K562 (cell line): ENCODE measurements around the gene TNFRSF18. TPM values are rescaled to one million over a fixed set of nuclear protein-coding genes. Genes with fewer than 3 reads are reported as not detected.

Experiments used
- ATAC-seq: fragments of 200-7000 bp; cut with Tn5 transposase; 3 replicates; pipeline ENCODE4 v1.9.1; 2020; ENCODE audit warnings: moderate library complexity
- BruUV-seq: library from RNA; stranded (reverse); fragments of 400-500 nt; replicated peaks from 2 replicates; lab custom pipeline; 2021; lab: Mats Ljungman, UMichigan
- CTCF ChIA-PET: fragments of 300-600 bp; formaldehyde crosslinking; extraction: SDS; loops from one replicate; lab custom pipeline; 2021; ENCODE audit warnings: low intra/inter-chr PET ratio; lab: Yijun Ruan, JAX
- POLR2A ChIA-PET: fragments of 300-600, 350-650 bp; sonication (Branson Sonifier 250); formaldehyde crosslinking; extraction: SDS; loops from one replicate; lab custom pipeline; 2021; ENCODE audit warnings: antibody characterized with exemption, inconsistent platforms; lab: Yijun Ruan, JAX
- DNase-seq, 4 experiments: peaks; one replicate each; pipeline versions ENCODE4 v3.0.0 to v3.0.0-alpha.2; 2011 to 2018; ENCODE audit warnings: low spot score in 3 of 4, mixed read lengths in 3 of 4; ENCODE audit errors: extremely low read depth in 1 of 4
- FAIRE-seq: peaks from 2 replicates; lab custom pipeline; 2011; peaks lifted over from hg19 to GRCh38; lab: Jason Lieb, UNC
- H2AFZ ChIP-seq: 2 replicates; pipeline ENCODE4 v1.6.0; 2011; ENCODE audit warnings: low read depth, low read length, control low read depth, inconsistent platforms
- H3K27ac ChIP-seq: fragments of 200-600 bp; 3 replicates; pipeline ENCODE4 v1.8.0; 2011; ENCODE audit warnings: low read depth, mild to moderate bottlenecking, control low read depth, inconsistent platforms, low read length, moderate library complexity, mixed read lengths; ENCODE audit errors: extremely low read depth
- H3K27me3 ChIP-seq, 2 experiments: fragments of 300-600 bp in 1 of 2; 2 replicates in 1 of 2; 3 replicates in 1 of 2; pipeline versions ENCODE4 v1.6.0 to v1.8.0; 2011; ENCODE audit warnings: inconsistent platforms in 2 of 2, low read length in 2 of 2, mild to moderate bottlenecking in 1 of 2, mixed read lengths in 1 of 2, moderate library complexity in 1 of 2; ENCODE audit not compliant: control insufficient read depth in 2 of 2, insufficient read depth in 2 of 2
- H3K36me3 ChIP-seq: fragments of 300-600 bp; 3 replicates; pipeline ENCODE4 v1.8.0; 2011; ENCODE audit warnings: mild to moderate bottlenecking, low read length, inconsistent platforms; ENCODE audit not compliant: control insufficient read depth, insufficient read depth
- H3K4me1 ChIP-seq, 2 experiments: fragments of 200-600 bp in 1 of 2; replicated peaks in 1 of 2; 2 replicates in 1 of 2; 3 replicates in 1 of 2; pipeline versions ENCODE4 v1.5.1 to v1.8.0; 2011; ENCODE audit warnings: inconsistent platforms in 2 of 2, low read length in 2 of 2, mild to moderate bottlenecking in 1 of 2, mixed read lengths in 1 of 2, moderate library complexity in 1 of 2; ENCODE audit not compliant: control insufficient read depth in 2 of 2, insufficient read depth in 2 of 2
- H3K4me2 ChIP-seq: 2 replicates; pipeline ENCODE4 v1.6.1; 2011; ENCODE audit warnings: low read length, control low read depth, inconsistent platforms, mixed read lengths; ENCODE audit not compliant: insufficient read depth
- H3K4me3 ChIP-seq: fragments of 200-600 bp; sonication (generic), shearing (Covaris generic); 2 replicates; pipeline ENCODE4 v1.5.1; 2016; ENCODE audit warnings: control low read depth, inconsistent platforms
- H3K79me2 ChIP-seq: fragments of 200-600 bp; 3 replicates; pipeline ENCODE4 v1.8.0; 2011; ENCODE audit warnings: low read length, inconsistent platforms; ENCODE audit not compliant: control insufficient read depth, insufficient read depth
- H3K9ac ChIP-seq, 2 experiments: 2 replicates each; pipeline versions ENCODE4 v1.6.0 to v1.6.1; 2011; ENCODE audit warnings: low read depth in 2 of 2, low read length in 2 of 2, control low read depth in 1 of 2, inconsistent platforms in 1 of 2, mild to moderate bottlenecking in 1 of 2, mixed read lengths in 1 of 2; ENCODE audit not compliant: insufficient read depth in 1 of 2
- H3K9me1 ChIP-seq: one replicate; pipeline ENCODE4 v1.6.0; 2011; ENCODE audit warnings: inconsistent platforms, mild to moderate bottlenecking, low read length, moderate library complexity; ENCODE audit not compliant: control insufficient read depth, insufficient read depth
- H3K9me3 ChIP-seq: replicated peaks from 2 replicates; pipeline ENCODE4 v1.5.1; 2011; ENCODE audit warnings: low read depth, low read length, inconsistent platforms; ENCODE audit not compliant: control insufficient read depth, insufficient read depth
- H4K20me1 ChIP-seq: replicated peaks from 2 replicates; pipeline ENCODE4 v1.6.1; 2011; ENCODE audit warnings: low read length, inconsistent platforms, mixed read lengths; ENCODE audit not compliant: control insufficient read depth, insufficient read depth
- BRD9 ChIP-seq: fragments of 450-650 bp; IDR thresholded peaks from 2 replicates; pipeline ENCODE4 v1.6.1; 2018; ENCODE audit warnings: low read depth; ENCODE audit not compliant: partially characterized antibody
- E2F5 ChIP-seq: sonication (generic); formaldehyde crosslinking; IDR thresholded peaks from 2 replicates; pipeline ENCODE4 v1.8.0; 2022; ENCODE audit warnings: mild to moderate bottlenecking, missing genetic modification reagents
- POLR2AphosphoS5 ChIP-seq: IDR thresholded peaks from 2 replicates; pipeline ENCODE4 v1.6.1; 2011; ENCODE audit warnings: mild to moderate bottlenecking, low read depth, low read length, moderate library complexity; ENCODE audit not compliant: control insufficient read depth, insufficient read depth
- SMARCA4 ChIP-seq: fragments of 450-650 bp; IDR thresholded peaks from 2 replicates; pipeline ENCODE4 v1.6.1; 2016
- TFAM ChIP-seq: fragments of 250-450 bp; sonication (Bioruptor Pico); conservative IDR thresholded peaks from 2 replicates; pipeline ENCODE4 v1.5.0; 2021; ENCODE audit warnings: mild to moderate bottlenecking, moderate library complexity
- TGIF2 ChIP-seq: sonication (generic); formaldehyde crosslinking; IDR thresholded peaks from 2 replicates; pipeline ENCODE4 v1.8.1; 2022; ENCODE audit warnings: mild to moderate bottlenecking, missing genetic modification reagents, moderate library complexity
- ZBTB5 ChIP-seq: fragments of 450-650 bp; IDR thresholded peaks from 2 replicates; pipeline ENCODE4 v1.6.1; 2017; ENCODE audit warnings: antibody characterized with exemption
- ZBTB8A ChIP-seq: fragments of 450-650 bp; IDR thresholded peaks from 2 replicates; pipeline ENCODE4 v1.6.1; 2018; ENCODE audit warnings: mild to moderate bottlenecking, moderate library complexity; ENCODE audit not compliant: partially characterized antibody
- ZHX1 ChIP-seq: fragments of 150-350 bp; conservative IDR thresholded peaks from 2 replicates; pipeline ENCODE4 v1.6.1; 2014; ENCODE audit warnings: low read length
- ZNF277 ChIP-seq: fragments of 250-450 bp; sonication (Bioruptor Pico); IDR thresholded peaks from 2 replicates; pipeline ENCODE4 v1.8.0; 2022; ENCODE audit warnings: inconsistent platforms, mild to moderate bottlenecking, moderate library complexity, borderline replicate concordance
- ZNF316 ChIP-seq: fragments of 450-650 bp; IDR thresholded peaks from 2 replicates; pipeline ENCODE4 v1.6.1; 2016
- ZNF408 ChIP-seq: fragments of 250-450 bp; sonication (Bioruptor Pico); IDR thresholded peaks from 2 replicates; pipeline ENCODE4 v1.4.0; 2020; ENCODE audit warnings: low read depth, mild to moderate bottlenecking, moderate library complexity
- in situ Hi-C: fragments of 300-500 bp; cut with MboI; formaldehyde crosslinking; loops from 4 replicates; pipeline ENCODE4 v1.15.0; 2018; ENCODE audit warnings: inconsistent platforms, mixed read lengths
- intact Hi-C: fragments of 100-400 bp; cut with micrococcal nuclease; formaldehyde crosslinking; loops from 2 replicates; pipeline ENCODE4 v1.14.2; 2022
- polyA plus RNA-seq, 8 experiments: library from polyadenylated mRNA; depleted of rRNA in 4 of 8; stranded (reverse) in 5 of 8; unstranded in 3 of 8; fragments of >200 nt; fragmentation: Nextera tagmentation in 2 of 8; fragmentation: Illumina TruSeq in 1 of 8; extraction: Ambion mirVana in 2 of 8; extraction: Trizol in 1 of 8; gene quantifications; 2 replicates each; pipeline versions ENCODE4 v1.2.1 to v1.2.3, GENCODE V29; 2011 to 2014; ENCODE audit warnings: inconsistent platforms in 1 of 8, missing spikeins in 1 of 8
- total RNA-seq, 7 experiments: library from RNA; depleted of rRNA in 6 of 7; stranded (reverse); fragments of >200 nt in 6 of 7; fragmentation: Illumina TruSeq in 2 of 7; extraction: Trizol in 2 of 7; gene quantifications; 2 replicates each; pipeline versions ENCODE4 v1.2.1 to v1.2.3, GENCODE V29; 2011 to 2021; ENCODE audit warnings: low replicate concordance in 1 of 7

The TNFRSF18 gene
- total and polyA plus RNA-seq, 9 of the 15 experiments (the other 6 are each of a cell fraction or from before 2014, with no cell fraction given) = 0.24 to 0.27 TPM; not detected in 7

GRCh38 chr1:1187938-1188337, 18.5 kb downstream of the TNFRSF18 start:
- Histone ChIP-seq H3K9ac (no peak overlapping the region), H3K4me1 (peaks cover 10 to 27% of the 10 kb centered on the region in 2 experiments), H4K20me1 (no peaks in the 10 kb centered on the region), H3K36me3 (no peaks in the 10 kb centered on the region), H2AFZ (no peak overlapping the region), H3K27me3 (no peaks in the 10 kb centered on the region; a peak in 1 of 5 replicates), H3K79me2 (no peaks in the 10 kb centered on the region), H3K9me3 (no peaks in the 10 kb centered on the region; the same call in 1 of the 2 replicates), H3K4me3 (no peak overlapping the region), H3K4me2 (no peak overlapping the region), H3K27ac (no peak overlapping the region), H3K9me1 (no peaks in the 10 kb centered on the region)
- ChIA-PET POLR2A (interaction anchor here (0.6 to 0.9 kb wide), 2 partner anchors 10 to 16 kb away, joined by 3 to 4 read pairs; no protein-coding TSS in a partner anchor), CTCF (no interaction called here)
- no TSS peak for BruUV-seq
- intact Hi-C loops = no loop called here
- DNase-seq (no peak), FAIRE-seq (no peak), ATAC-seq (no peak)
- in situ Hi-C loops = no loop called here
- no peak for TF ChIP-seq ZHX1
- TF ChIP-seq TFAM = no peak
- TF ChIP-seq ZNF408 (CRISPR knock-in tag) = no peak
- TF ChIP-seq ZBTB8A = no peak
- TF ChIP-seq SMARCA4 = no peak
- TF ChIP-seq ZNF316 = no peak
- TF ChIP-seq BRD9 = no peak
- TF ChIP-seq E2F5 (CRISPR knock-in tag) = no peak
- no peak for TF ChIP-seq TGIF2
- no peak for TF ChIP-seq POLR2AphosphoS5
- TF ChIP-seq ZNF277 (CRISPR knock-in tag) = no peak
- TF ChIP-seq ZBTB5 = no peak
